ENCODE results near the gene NPTXR.

DNA sequence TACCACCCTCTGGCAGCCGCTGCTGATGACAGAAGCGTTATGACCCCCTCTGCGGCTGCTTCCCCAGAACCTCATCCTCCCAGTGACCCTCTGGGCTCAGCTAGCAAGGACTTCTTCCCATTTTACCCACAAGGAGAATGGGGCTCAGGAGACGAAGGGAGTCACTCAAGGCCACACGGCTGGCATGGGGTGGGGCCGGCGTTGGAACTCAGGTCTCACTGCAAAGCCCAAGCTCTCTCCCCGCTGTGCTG lies 71.3 kb downstream of the NPTXR start:
- TF ChIP-seq, protein P1, sequence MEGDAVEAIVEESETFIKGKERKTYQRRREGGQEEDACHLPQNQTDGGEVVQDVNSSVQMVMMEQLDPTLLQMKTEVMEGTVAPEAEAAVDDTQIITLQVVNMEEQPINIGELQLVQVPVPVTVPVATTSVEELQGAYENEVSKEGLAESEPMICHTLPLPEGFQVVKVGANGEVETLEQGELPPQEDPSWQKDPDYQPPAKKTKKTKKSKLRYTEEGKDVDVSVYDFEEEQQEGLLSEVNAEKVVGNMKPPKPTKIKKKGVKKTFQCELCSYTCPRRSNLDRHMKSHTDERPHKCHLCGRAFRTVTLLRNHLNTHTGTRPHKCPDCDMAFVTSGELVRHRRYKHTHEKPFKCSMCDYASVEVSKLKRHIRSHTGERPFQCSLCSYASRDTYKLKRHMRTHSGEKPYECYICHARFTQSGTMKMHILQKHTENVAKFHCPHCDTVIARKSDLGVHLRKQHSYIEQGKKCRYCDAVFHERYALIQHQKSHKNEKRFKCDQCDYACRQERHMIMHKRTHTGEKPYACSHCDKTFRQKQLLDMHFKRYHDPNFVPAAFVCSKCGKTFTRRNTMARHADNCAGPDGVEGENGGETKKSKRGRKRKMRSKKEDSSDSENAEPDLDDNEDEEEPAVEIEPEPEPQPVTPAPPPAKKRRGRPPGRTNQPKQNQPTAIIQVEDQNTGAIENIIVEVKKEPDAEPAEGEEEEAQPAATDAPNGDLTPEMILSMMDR (IDR thresholded peaks at IDR 0.05; ENCODE audit: low read length): no peak
- TF ChIP-seq EZH2phosphoT487 (IDR thresholded peaks at IDR 0.05; ENCODE audit: low read length) (no peak), EZH2 (optimal IDR thresholded peaks at IDR 0.05; ENCODE audit: low read depth, low read length) (no peak)
